Posterior cingulate gyrus (tissue), 11 donors: ENCODE results near the gene TET2.
"Not testable (repeated sequence)": the region's sequence is repeated elsewhere in the genome, so short reads cannot be mapped to it uniquely, and the experiment has no call there.

Experiments used
- DNase-seq, 10 donors: peaks; one replicate each; pipeline versions ENCODE4 v3.0.0 to v3.0.0-alpha.2; 2020 to 2021; ENCODE audit warnings: mixed read lengths in 3 of 10
- intact Hi-C: fragments of 100-400 bp; cut with DNase I; formaldehyde crosslinking; loops from one replicate; pipeline ENCODE4 v1.15.1; 2023

The TET2 gene

DNA sequence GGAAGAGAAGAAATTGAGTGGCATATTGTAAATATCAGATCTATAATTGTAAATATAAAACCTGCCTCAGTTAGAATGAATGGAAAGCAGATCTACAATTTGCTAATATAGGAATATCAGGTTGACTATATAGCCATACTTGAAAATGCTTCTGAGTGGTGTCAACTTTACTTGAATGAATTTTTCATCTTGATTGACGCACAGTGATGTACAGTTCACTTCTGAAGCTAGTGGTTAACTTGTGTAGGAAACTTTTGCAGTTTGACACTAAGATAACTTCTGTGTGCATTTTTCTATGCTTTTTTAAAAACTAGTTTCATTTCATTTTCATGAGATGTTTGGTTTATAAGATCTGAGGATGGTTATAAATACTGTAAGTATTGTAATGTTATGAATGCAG, 132.6 kb downstream of the TET2 start:
- intact Hi-C loops, result no loop called here

DNA sequence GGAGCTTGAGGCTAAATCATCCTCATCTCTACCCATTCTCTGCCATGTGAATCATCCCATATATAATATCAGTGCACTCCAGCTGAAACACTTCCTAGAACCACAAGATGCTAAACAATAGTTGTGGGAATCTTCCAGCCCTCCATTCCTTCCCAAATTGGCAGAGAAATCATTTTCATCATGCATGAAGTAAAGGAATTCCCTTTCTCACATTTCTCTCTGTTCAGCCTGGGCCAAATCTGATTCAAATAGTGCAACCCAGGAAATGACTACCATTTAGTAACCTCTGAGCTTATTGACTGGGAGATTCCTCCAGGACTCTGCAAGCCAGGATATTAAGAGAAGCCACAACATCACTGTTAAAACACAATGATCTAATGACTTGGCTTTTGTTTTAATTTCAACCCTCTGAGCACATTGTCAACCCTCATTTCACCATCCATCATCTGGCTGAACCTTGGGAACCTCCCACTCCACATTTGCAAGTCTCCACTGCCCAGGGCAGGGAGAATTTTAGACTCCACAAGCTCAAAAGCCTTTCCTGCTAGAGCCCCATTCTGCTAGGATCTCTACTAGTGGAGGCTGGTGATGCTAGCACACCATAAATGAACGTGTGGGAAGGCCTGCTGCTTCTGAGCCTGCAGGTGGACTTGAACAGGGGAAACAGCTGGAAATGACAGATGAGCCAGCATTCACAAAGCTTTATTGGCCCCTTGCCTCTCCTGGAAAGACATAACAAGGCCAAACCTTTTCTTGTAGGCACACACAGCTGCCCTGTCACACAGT, 133.9 kb downstream of the TET2 start:
- intact Hi-C loops, result no loop called here
- DNase-seq, result no peak

More for the DNA sequence above, 132.6 kb downstream of the TET2 start:
- DNase-seq, result no peak

DNA sequence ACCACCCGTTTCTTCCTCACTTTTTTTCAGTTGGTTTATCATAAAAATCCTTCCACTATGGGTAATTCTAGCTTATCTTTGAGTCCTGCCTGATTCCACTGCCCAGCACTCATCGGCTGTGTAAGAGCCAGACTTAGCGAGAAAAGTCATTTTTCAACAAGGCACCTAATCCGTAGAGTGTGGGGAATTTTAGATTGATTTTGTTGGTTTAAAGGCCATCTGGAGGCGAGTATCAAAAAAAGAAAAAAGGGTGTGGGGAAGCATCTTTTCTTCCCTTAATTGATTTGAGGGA, 134.4 kb downstream of the TET2 start:
- no peak for DNase-seq
- intact Hi-C loops, result no loop called here

DNA sequence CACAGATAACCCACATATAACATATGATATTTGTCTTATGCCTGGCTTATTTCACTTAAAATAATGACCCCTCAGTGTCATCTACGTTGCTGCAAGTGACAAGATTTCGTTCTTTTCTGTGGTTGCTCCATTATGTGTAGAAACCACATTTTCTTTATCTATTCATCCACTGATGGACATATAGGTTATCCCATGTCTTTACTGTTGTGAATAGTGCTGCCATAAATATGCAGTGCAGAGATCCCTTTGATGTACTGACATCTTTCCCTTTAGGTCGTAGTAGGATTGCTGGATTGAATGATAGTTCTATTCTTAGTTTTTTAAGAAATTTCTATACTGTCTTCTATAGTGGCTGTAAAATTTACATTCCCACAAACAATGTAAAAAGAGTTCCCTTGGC, 135.8 kb downstream of the TET2 start:
- intact Hi-C loops, result no loop called here
- no peak for DNase-seq

DNA sequence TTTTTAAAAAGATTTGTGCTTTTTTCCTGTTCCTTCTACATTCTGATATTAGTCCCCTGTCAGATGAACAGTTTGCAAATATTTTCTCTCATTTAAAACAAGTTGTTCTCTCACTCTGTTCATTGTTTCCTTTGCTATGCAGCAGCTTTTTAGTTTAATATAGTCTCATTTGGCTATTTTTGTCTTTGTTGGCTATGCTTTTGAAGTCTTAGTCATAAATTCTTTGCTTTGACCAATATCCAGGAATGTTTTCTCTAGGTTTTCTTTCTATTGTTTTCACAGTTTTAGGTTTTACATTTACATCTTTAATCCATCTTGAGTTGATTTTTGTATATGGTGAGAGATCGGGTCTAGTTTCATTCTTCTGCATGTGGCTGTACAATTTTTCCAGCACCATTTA, 136.8 kb downstream of the TET2 start:
- intact Hi-C loops, result no loop called here
- DNase-seq, result no peak

DNA sequence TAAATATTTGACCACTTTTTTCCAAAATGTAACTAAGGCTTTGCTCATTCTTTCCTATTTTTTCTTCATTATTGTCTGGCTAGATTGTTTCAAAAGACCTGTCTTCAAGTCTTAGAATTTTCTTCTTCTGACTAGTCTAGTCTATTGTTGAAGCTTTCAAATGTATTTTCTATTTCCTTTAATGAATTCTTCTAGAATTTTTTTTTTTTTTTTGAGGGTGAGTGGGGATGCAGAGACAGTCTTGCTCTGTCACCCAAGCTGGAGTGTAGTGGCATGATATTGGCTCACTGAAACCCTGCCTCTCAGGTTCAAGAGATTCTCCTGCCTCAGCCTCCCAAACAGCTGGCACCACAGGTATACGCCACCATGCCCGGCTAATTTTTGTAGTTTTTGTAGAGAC, 141.4 kb downstream of the TET2 start:
- intact Hi-C loops, result no loop called here
- no peak for DNase-seq

DNA sequence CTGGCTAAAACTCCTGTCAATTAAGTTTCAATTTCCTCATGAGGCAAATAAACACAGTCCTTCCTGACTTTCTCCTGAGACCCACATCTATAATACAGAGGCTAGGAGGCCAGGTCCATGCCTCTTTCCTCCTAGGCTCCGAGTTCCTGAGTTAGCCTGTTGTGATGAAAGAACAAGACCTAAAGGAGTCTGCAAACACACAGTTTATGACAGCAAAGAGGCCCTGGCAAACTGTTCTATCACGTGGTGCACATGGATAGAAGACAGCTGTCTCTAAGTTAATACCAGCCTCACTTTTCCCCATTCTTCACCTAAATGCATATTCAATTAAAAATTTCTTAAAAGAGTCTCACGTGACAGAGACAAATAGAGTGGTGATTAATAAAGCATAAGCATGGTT, 145.2 kb downstream of the TET2 start:
- intact Hi-C loops, result no loop called here
- DNase-seq, result no peak

DNA sequence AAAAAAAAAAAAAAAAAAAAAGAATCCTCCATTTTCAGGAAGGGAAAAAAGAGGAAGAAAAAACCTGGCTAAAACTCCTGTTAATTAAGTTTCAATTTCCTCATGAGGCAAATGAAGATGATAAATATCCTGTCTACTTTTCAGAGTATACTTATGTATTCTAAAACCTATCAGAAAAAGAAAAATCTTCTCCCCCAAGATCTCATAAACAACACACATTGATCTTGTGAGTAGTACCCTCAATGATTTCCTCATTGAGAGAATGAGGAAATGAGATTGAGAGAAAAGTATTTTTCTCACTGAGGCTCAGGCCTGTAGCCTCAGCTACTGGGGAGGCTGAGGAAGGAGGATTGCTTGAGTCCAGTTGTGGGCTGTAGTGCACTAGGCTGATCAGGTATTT, 146.7 kb downstream of the TET2 start:
- DNase-seq, result no peak
- intact Hi-C loops, result no loop called here

DNA sequence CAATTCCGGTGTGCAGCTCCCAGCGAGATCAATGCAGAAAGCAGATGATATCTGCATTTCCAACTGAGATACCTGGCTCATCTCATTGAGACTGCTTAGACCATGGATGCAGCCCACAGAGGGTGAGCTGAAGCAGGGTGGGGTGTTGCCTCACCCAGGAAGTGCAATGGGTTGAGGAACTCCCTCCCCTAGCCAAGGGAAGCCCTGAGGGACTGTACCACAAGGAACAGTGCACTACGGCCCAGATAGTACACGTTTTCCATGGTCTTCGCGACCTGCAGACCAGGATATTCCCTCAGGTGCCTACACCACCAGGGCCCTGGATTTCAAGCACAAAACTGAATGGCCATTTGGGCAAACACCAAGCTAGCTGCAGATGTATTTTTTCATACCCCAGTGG, 150.0 kb downstream of the TET2 start:
- DNase-seq, result peak in 1 of 10 donors; percentile 13
- intact Hi-C loops, result no loop called here

DNA sequence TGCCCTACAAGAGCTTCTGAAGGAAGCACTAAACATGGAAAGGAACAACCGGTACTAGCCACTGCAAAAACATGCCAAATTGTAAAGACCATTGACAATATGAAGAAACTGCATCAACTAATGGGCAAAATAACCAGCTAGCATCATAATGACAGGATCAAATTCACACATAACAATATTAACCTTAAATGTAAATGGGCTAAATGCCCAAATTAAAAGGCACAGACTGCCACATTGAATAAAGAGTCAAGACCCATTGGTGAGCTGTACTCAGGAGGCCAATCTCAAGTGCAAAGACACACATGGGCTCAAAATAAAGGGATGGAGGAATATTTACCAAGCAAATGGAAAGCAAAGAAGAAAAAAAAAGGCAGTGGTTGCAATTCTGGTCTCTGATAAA, 152.4 kb downstream of the TET2 start:
- intact Hi-C loops, DNase-seq: not testable (repeated sequence)

DNA sequence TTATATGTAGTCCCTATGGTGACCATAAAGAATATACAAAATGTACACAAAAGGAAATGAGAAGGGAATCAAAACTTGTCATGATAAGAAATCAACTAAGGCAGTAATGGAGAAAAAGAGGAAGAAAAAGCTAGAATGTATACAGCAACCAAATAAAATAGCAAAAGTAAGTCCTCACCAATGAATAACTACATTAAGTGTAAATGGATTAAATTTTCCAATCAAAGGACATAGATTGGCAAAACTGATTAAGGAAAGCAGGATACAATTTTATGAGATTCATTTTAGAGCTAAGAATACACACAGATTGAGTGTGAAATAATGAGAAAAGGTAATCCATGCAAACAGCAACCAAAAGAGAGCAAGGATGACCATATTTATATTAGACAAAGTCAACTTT, 157.4 kb downstream of the TET2 start:
- no peak for DNase-seq
- intact Hi-C loops, result no loop called here

DNA sequence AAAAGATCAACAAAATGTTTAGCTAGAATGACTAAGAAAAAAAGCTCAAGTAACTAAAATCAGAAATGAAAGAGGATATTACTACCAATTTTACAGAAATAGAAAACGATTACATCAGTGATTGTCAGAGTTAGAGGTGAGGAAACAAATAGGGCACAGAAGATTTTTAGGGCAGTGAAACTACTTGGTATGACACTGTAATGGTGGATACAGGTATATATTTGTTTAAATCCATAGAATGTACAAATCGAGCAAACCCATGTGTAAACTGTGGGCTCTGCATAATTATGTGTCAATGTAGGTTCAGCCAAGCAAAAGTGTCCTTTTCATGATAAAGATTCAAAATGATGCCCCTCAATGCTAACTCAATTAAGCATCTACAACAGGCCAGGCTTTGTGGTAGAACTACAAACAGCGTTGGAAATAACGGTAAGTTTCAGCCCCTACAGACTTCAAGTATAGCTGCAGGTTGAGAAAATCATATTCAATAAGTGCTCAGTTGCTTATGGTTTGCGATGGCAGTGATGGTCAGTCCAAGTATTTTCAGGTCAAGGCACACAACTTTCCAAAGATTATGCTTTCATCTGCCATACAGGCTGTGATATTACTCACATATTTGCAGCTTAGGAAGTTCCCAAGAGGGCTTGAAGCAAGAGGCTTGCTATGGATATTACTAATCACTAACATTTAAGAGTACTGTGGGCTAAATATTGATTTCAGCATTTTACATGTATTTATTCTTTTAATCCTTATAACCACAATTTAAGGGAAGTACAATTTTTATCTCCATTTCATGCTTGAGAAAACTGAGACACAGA, 158.6 kb downstream of the TET2 start:
- intact Hi-C loops, result no loop called here
- DNase-seq, result no peak

DNA sequence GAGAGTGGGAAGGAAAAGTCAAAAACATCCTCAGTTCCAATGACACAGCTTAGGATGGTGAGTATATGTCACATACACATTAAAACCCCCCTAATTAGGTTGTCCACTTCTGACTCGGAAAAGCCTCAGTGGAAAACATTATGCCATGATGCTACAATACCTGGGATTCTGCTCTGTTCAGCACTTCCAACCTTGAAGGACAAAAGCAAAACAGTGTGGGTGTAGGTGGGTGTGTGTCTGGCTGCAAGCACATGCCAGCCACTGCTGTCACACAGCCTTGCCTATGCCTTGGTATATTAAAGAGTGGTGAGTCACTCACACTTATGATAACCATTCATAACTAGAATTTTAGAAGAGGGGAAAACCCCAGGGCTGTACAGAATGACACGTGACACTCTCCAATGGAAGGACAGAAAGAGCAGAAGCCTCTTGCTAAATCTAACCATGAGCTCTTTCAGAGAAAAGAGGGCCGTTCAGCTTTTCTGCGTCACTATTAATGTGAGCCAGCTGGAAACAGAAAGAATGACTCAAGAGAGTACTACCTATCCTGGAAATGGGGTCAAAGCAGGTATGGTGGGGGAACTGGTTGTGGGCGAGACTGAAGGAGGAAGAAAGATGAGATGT, 159.6 kb downstream of the TET2 start:
- peak in 1 of 10 donors; percentile 31 for DNase-seq

DNA sequence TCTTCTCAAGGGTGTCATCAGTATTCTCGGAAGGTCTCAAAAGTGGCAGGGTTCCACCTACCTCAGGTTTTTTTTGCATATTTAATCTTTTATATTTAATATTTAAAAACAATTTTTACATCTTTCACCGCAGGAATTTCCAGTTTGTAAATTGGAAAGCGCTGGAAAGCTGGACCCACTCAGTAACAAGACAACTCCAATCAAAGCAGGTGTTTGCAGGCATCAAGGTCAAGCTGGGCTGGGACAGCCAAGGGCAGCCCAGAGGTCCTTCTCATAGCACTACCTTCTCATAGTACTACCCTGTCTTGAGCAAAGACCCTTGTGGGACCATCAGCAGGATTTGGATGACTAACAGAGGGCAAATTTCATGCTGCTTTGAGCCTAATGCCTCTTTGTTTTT, 160.1 kb downstream of the TET2 start:
- intact Hi-C loops, result no loop called here
- no peak for DNase-seq

More for the DNA sequence above, 159.6 kb downstream of the TET2 start:
- intact Hi-C loops, result no loop called here

DNA sequence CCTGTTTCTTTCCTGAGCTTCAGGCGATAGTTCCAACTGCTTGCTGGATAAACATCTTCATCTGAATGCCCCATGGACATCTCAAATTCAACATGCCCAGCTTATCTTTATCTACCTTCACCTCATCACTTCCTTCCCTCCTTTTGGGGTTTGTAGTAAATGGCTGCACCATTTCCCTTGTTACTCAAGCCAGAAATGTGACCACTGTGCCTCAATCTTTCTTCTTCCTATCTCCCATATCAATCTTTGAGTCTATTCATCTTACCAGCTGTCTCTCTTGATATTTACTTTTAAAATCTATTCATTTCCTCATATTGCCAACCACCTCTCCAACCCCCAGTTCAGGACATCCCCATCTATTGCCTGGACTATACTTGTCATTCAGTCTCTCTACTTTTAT, 171.8 kb downstream of the TET2 start:
- DNase-seq, result no peak
- intact Hi-C loops, result no loop called here

DNA sequence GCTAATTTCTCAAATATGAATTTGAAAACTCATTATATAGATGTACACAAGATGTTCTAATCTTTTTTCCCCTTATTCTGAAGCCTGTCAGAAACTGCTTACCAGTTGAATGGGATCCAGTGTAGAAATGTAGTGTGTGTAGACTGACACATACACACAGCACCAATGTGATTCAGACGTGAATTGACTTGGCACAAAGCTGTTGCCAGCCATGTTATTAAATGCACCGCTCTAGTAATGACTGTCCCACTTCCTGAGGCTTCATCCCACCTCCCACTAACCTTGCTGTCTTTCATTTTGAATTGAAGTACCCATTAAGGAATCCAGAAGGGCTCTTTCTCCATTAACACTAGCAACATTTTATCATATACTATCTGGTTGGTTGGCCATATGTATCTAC, 180.5 kb downstream of the TET2 start:
- no peak for DNase-seq
- intact Hi-C loops, result no loop called here

DNA sequence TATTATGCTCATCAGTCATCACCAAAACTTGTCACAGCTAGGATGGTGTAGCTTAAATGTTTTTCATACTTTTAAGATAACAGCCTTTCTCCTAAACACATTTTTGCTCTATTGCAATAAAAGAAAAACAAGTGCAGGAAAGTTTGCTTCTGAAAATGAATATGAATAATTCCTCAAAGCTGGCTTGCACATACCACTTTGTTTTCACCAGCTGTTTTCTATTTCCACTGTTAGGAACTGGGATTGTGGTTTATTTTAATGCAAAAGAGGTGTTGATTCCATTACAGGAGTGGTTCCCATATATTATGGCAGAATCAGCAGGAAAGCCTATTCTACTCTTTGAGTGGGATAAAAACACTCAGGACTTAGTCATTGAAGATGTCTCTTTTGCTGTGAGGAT, 181.3 kb downstream of the TET2 start:
- intact Hi-C loops, result no loop called here
- DNase-seq, result no peak

DNA sequence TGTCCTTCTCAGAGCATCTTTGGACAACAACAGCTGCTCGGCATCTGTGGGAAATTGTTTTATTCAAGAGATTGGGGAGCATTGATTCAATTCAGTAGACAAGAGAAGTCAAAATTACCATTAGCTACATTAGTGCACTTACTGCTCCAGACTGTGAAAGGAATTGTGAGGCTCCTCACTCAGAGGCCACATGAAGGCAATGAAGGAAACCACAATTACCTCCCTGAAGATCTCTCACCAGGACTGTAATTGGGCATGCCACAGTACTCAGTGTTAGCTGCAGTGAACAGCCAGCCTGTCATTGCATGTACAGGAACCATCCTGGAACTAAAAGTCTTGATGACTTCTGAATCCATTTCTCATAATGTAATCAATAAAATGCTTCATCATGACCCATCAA, 182.4 kb downstream of the TET2 start:
- no peak for DNase-seq
- intact Hi-C loops, result no loop called here
